ENCODE measurements around the gene TRAPPC5. TPM values are rescaled to one million over a fixed set of nuclear protein-coding genes. Genes with fewer than 3 reads are reported as not detected.

Gene TRAPPC5
- polyA plus RNA-seq, 1 of the 3 experiments (the other 2 are of a cell fraction) = 49.4 TPM

GRCh38 chr19:7633698-7634097 is 46.9 kb upstream of the TRAPPC5 start, which contains the start of gene PCP2:
PCP2 (minus strand) TSS chr19:7633719; CDS start chr19:7633457, 262 bp downstream.
- Histone ChIP-seq H3K4me3 (ENCODE audit: low read depth in 2 of 2, low read length in 1 of 2) (no peak within 1 kb of the TSS), H3K4me2 (no peak within 1 kb of the TSS), H2AFZ (ENCODE audit: low read depth) (no peak within 1 kb of the TSS), H3K9me3 (no peaks in the 10 kb centered on the region), H3K9ac (no peak within 1 kb of the TSS), H3F3A (replicated peaks; ENCODE audit: insufficient read depth) (no peaks in the 10 kb centered on the region), H3K27me3 (ENCODE audit: insufficient read depth) (peaks cover 37% of the 10 kb centered on the region), H3K9me2 (no peaks in the 10 kb centered on the region), H3K4me1 (ENCODE audit: control insufficient read depth in 1 of 2, insufficient read depth in 2 of 2, low read depth in 1 of 2, low read length in 1 of 2) (peaks cover 0 to 14% of the 10 kb centered on the region in 2 experiments; a peak in 1 of 4 replicates), H3K36me3 (replicated peaks in 1 of 2; ENCODE audit: control insufficient read depth in 1 of 2, insufficient read depth in 2 of 2, low read length in 1 of 2) (no peaks in the 10 kb centered on the region), H3K27ac (ENCODE audit: low read depth in 2 of 2, low read length in 1 of 2) (no peak within 1 kb of the TSS), H4K20me1 (ENCODE audit: insufficient read depth) (no peaks in the 10 kb centered on the region), H3K79me2 (ENCODE audit: insufficient read depth) (peaks cover 23% of the 10 kb centered on the region)
- DNase-seq = no peak
- TF ChIP-seq PBX3 (IDR thresholded peaks at IDR 0.05) (no peak), CHD2 (IDR thresholded peaks at IDR 0.05; ENCODE audit: low read length, partially characterized antibody) (no peak), RAD21 (IDR thresholded peaks at IDR 0.05; ENCODE audit: low read length) (no peak), NRF1 (IDR thresholded peaks at IDR 0.05; ENCODE audit: low read depth, low read length) (no peak), REST (IDR thresholded peaks at IDR 0.05; ENCODE audit: low read depth, low read length) (no peak), ELF1 (IDR thresholded peaks at IDR 0.05) (no peak), USF2 (IDR thresholded peaks at IDR 0.05; ENCODE audit: borderline replicate concordance, low read depth, low read length) (no peak), EP300 (IDR thresholded peaks at IDR 0.05; ENCODE audit: borderline replicate concordance in 1 of 2, low read depth in 1 of 2, low read length in 1 of 2) (no peak)
- POLR2A ChIA-PET = interaction anchor here (1.1 to 1.2 kb wide), 2 partner anchors 15 to 39 kb away, joined by 3 read pairs; no protein-coding TSS in a partner anchor
- CTCF ChIA-PET = interaction anchor here (0.6 to 5.5 kb wide), 5 partner anchors 19 to 1572 kb away, joined by 3 to 25 read pairs (median 5); partner anchors contain the start of gene TRAPPC5
- no CpG with 5 or more reads among the region's 2 CpGs for WGBS (ENCODE audit: low lambda C conversion rate)

GRCh38 chr19:7635670-7636069 is 45.0 kb upstream of the TRAPPC5 start:
- Histone ChIP-seq H3K36me3 (replicated peaks in 1 of 2; ENCODE audit: control insufficient read depth in 1 of 2, insufficient read depth in 2 of 2, low read length in 1 of 2) (no peaks in the 10 kb centered on the region), H3K4me2 (no peak overlapping the region), H3K4me3 (ENCODE audit: low read depth in 2 of 2, low read length in 1 of 2) (no peak overlapping the region), H3F3A (replicated peaks; ENCODE audit: insufficient read depth) (peaks cover 4% of the 10 kb centered on the region), H3K9ac (no peak overlapping the region), H3K27me3 (ENCODE audit: insufficient read depth) (peaks cover 37% of the 10 kb centered on the region), H3K79me2 (ENCODE audit: insufficient read depth) (peaks cover 5% of the 10 kb centered on the region; the same call in 1 of the 2 replicates), H4K20me1 (ENCODE audit: insufficient read depth) (no peaks in the 10 kb centered on the region), H3K27ac (ENCODE audit: low read depth in 2 of 2, low read length in 1 of 2) (no peak overlapping the region), H3K4me1 (ENCODE audit: control insufficient read depth in 1 of 2, insufficient read depth in 2 of 2, low read depth in 1 of 2, low read length in 1 of 2) (peaks cover 0 to 5% of the 10 kb centered on the region in 2 experiments; a peak in 1 of 4 replicates), H3K9me2 (no peaks in the 10 kb centered on the region), H3K9me3 (no peaks in the 10 kb centered on the region), H2AFZ (ENCODE audit: low read depth) (no peak overlapping the region)
- WGBS (ENCODE audit: low lambda C conversion rate) = 13% methylated on average over 6 of the region's 6 CpGs
- ChIA-PET POLR2A (interaction anchor here (1.2 kb wide), 1 partner anchor 45 kb away, joined by 3 read pairs; the partner anchor contains the start of gene TRAPPC5), CTCF (interaction anchor here (1.1 to 5.5 kb wide), 5 partner anchors 9 to 163 kb away, joined by 5 to 25 read pairs (median 7); partner anchors contain the start of gene TRAPPC5)
- no peak for DNase-seq
- TF ChIP-seq TEAD4 (IDR thresholded peaks at IDR 0.05; ENCODE audit: borderline replicate concordance, insufficient read depth) (no peak), SIN3A (IDR thresholded peaks at IDR 0.05; ENCODE audit: borderline replicate concordance, low read depth, low read length) (no peak), USF2 (IDR thresholded peaks at IDR 0.05; ENCODE audit: borderline replicate concordance, low read depth, low read length) (no peak), CHD2 (IDR thresholded peaks at IDR 0.05; ENCODE audit: low read length, partially characterized antibody) (no peak), TAF1 (IDR thresholded peaks at IDR 0.05; ENCODE audit: borderline replicate concordance, low read depth, low read length) (no peak), FOXJ3 (CRISPR knock-in tag; IDR thresholded peaks at IDR 0.05) (no peak), IRF3 (IDR thresholded peaks at IDR 0.05; ENCODE audit: low read depth, low read length) (no peak), RXRA (IDR thresholded peaks at IDR 0.05; ENCODE audit: borderline replicate concordance, low read depth) (no peak), MAX (IDR thresholded peaks at IDR 0.05; ENCODE audit: low read depth) (no peak), FOXM1 (IDR thresholded peaks at IDR 0.05; ENCODE audit: low read depth) (no peak), TCF12 (IDR thresholded peaks at IDR 0.05) (no peak), POLR2AphosphoS5 (IDR thresholded peaks at IDR 0.05; ENCODE audit: low read depth, low read length) (no peak), RFX5 (IDR thresholded peaks at IDR 0.05; ENCODE audit: low read length) (no peak)
